Activated CD8-positive, alpha-beta memory T cell treated with anti-CD3 and anti-CD28 coated beads for 48 hours (primary cell): ENCODE data around the gene RCOR3.

Experiments used
- DNase-seq, 3 experiments: peaks; one replicate each; pipeline ENCODE4 v3.0.0-alpha.2; 2020; ENCODE audit warnings: low read depth in 2 of 3, low spot score in 2 of 3

The RCOR3 gene

GRCh38 chr1:211324992-211325775 is 66.0 kb downstream of the RCOR3 start:
- no peak for DNase-seq

GRCh38 chr1:211326140-211326527 is 67.0 kb downstream of the RCOR3 start:
- no peak for DNase-seq

- no peak for DNase-seq
Observed at GRCh38 chr1:211326528-211327345, 67.6 kb downstream of the RCOR3 start, which contains the start of gene TRAF5. TRAF5 (plus strand) TSS chr1:211326833; CDS start chr1:211353240, 26,407 bp downstream.

GRCh38 chr1:211327346-211327921 is 68.3 kb downstream of the RCOR3 start:
- DNase-seq = no peak

GRCh38 chr1:211328084-211328694 is 69.0 kb downstream of the RCOR3 start:
- no peak for DNase-seq

GRCh38 chr1:211328866-211329475 is 69.8 kb downstream of the RCOR3 start:
- DNase-seq = no peak

GRCh38 chr1:211329764-211330201 is 70.6 kb downstream of the RCOR3 start:
- DNase-seq = no peak

- DNase-seq = no peak
Observed at GRCh38 chr1:211330282-211330936, 71.2 kb downstream of the RCOR3 start.

GRCh38 chr1:211331011-211331709 is 72.0 kb downstream of the RCOR3 start:
- no peak for DNase-seq

GRCh38 chr1:211332036-211332616 is 73.0 kb downstream of the RCOR3 start:
- no peak for DNase-seq

GRCh38 chr1:211332830-211333229 is 73.7 kb downstream of the RCOR3 start:
- no peak for DNase-seq

- DNase-seq = no peak
Observed at GRCh38 chr1:211333906-211334305, 74.7 kb downstream of the RCOR3 start.

- no peak for DNase-seq
Observed at GRCh38 chr1:211334986-211335385, 75.8 kb downstream of the RCOR3 start.

- no peak for DNase-seq
Observed at GRCh38 chr1:211335522-211336157, 76.5 kb downstream of the RCOR3 start.

GRCh38 chr1:211336161-211336560 is 77.0 kb downstream of the RCOR3 start:
- DNase-seq = no peak

- DNase-seq = no peak
Observed at GRCh38 chr1:211336775-211337174, 77.6 kb downstream of the RCOR3 start.

GRCh38 chr1:211337430-211338223 is 78.5 kb downstream of the RCOR3 start:
- no peak for DNase-seq

GRCh38 chr1:211338224-211338620 is 79.1 kb downstream of the RCOR3 start:
- no peak for DNase-seq
